ENCODE results near the gene FIGLA. TPM values are rescaled to one million over a fixed set of nuclear protein-coding genes. Genes with fewer than 3 reads are reported as not detected.

Gene FIGLA
- total RNA-seq, 4 donors from 2014 or later, result not detected

- H3K27me3 ChIP-seq, result peaks cover 10% of the 10 kb centered on the region
- no peak for DNase-seq (ENCODE audit: low spot score in 2 of 2)
- H3K4me1 ChIP-seq, result no peaks in the 10 kb centered on the region
- TF ChIP-seq POLR2AphosphoS5 (IDR thresholded peaks at IDR 0.05) (no peak), CTCF (IDR thresholded peaks at IDR 0.05) (no peak), POLR2A (IDR thresholded peaks at IDR 0.05) (no peak), EP300 (IDR thresholded peaks at IDR 0.05) (no peak)
- no peaks in the 10 kb centered on the region for H3K9me3 ChIP-seq
- no peak overlapping the region for H3K27ac ChIP-seq
- H3K4me3 ChIP-seq, result no peak overlapping the region
- WGBS, result 76% methylated on average over 2 of the region's 2 CpGs
- no peaks in the 10 kb centered on the region for H3K36me3 ChIP-seq
These were observed 43.7 kb upstream of the FIGLA start for GRCh38 chr2:70834106-70834505.

GRCh38 chr2:70833246-70833645, 42.8 kb upstream of the FIGLA start:
- TF ChIP-seq EP300 (IDR thresholded peaks at IDR 0.05) (no peak), POLR2A (IDR thresholded peaks at IDR 0.05) (no peak), CTCF (IDR thresholded peaks at IDR 0.05) (no peak), POLR2AphosphoS5 (IDR thresholded peaks at IDR 0.05) (no peak)
- peaks cover 10% of the 10 kb centered on the region for H3K27me3 ChIP-seq
- no peak overlapping the region for H3K27ac ChIP-seq
- H3K9me3 ChIP-seq, result no peaks in the 10 kb centered on the region
- no peaks in the 10 kb centered on the region for H3K4me1 ChIP-seq
- no peak overlapping the region for H3K4me3 ChIP-seq
- 58% methylated on average over 1 of the region's 1 CpG for WGBS
- H3K36me3 ChIP-seq, result no peaks in the 10 kb centered on the region
- DNase-seq (ENCODE audit: low spot score in 2 of 2), result no peak

- WGBS, result 93% methylated on average over 2 of the region's 2 CpGs
These were observed 41.9 kb upstream of the FIGLA start for GRCh38 chr2:70832386-70832785.

GRCh38 chr2:70831861-70832260, 41.4 kb upstream of the FIGLA start:
- WGBS, result 76% methylated on average over 4 of the region's 6 CpGs
- no peak overlapping the region for H3K27ac ChIP-seq
- peaks cover 10% of the 10 kb centered on the region for H3K27me3 ChIP-seq
- no peaks in the 10 kb centered on the region for H3K4me1 ChIP-seq
- H3K36me3 ChIP-seq, result no peaks in the 10 kb centered on the region
- DNase-seq (ENCODE audit: low spot score in 2 of 2), result no peak
- no peak overlapping the region for H3K4me3 ChIP-seq
- TF ChIP-seq POLR2A (IDR thresholded peaks at IDR 0.05) (no peak), CTCF (IDR thresholded peaks at IDR 0.05) (no peak), EP300 (IDR thresholded peaks at IDR 0.05) (no peak), POLR2AphosphoS5 (IDR thresholded peaks at IDR 0.05) (no peak)
- H3K9me3 ChIP-seq, result no peaks in the 10 kb centered on the region

More at GRCh38 chr2:70832386-70832785, 41.9 kb upstream of the FIGLA start:
- no peak for TF ChIP-seq EP300 (IDR thresholded peaks at IDR 0.05)
- no peak for TF ChIP-seq POLR2AphosphoS5 (IDR thresholded peaks at IDR 0.05)
- TF ChIP-seq POLR2A (IDR thresholded peaks at IDR 0.05), result no peak
- TF ChIP-seq CTCF (IDR thresholded peaks at IDR 0.05), result no peak
- Histone ChIP-seq H3K4me3 (no peak overlapping the region), H3K9me3 (no peaks in the 10 kb centered on the region), H3K36me3 (no peaks in the 10 kb centered on the region), H3K27ac (no peak overlapping the region), H3K27me3 (peaks cover 10% of the 10 kb centered on the region), H3K4me1 (no peaks in the 10 kb centered on the region)
- no peak for DNase-seq (ENCODE audit: low spot score in 2 of 2)

GRCh38 chr2:70830366-70830765, 39.9 kb upstream of the FIGLA start:
- no peak overlapping the region for H3K27ac ChIP-seq
- no peak for DNase-seq (ENCODE audit: low spot score in 2 of 2)
- TF ChIP-seq POLR2AphosphoS5 (IDR thresholded peaks at IDR 0.05) (no peak), POLR2A (IDR thresholded peaks at IDR 0.05) (no peak), EP300 (IDR thresholded peaks at IDR 0.05) (no peak), CTCF (IDR thresholded peaks at IDR 0.05) (no peak)
- no peaks in the 10 kb centered on the region for H3K36me3 ChIP-seq
- H3K27me3 ChIP-seq, result peaks cover 10% of the 10 kb centered on the region
- H3K4me3 ChIP-seq, result no peak overlapping the region
- WGBS, result 70% methylated on average over 5 of the region's 5 CpGs
- no peaks in the 10 kb centered on the region for H3K4me1 ChIP-seq
- H3K9me3 ChIP-seq, result no peaks in the 10 kb centered on the region

Data from suprapubic skin (tissue), 4 donors.